HG03439 (cell line): Measurements from ENCODE around the gene ZHX3.

Experiments
- ATAC-seq: cut with Tn5 transposase; IDR thresholded peaks from one replicate; pipeline ENCODE4 v1.9.1; 2021; ENCODE audit warnings: mild to moderate bottlenecking, moderate library complexity; ENCODE audit not compliant: unreplicated experiment

Gene ZHX3

DNA sequence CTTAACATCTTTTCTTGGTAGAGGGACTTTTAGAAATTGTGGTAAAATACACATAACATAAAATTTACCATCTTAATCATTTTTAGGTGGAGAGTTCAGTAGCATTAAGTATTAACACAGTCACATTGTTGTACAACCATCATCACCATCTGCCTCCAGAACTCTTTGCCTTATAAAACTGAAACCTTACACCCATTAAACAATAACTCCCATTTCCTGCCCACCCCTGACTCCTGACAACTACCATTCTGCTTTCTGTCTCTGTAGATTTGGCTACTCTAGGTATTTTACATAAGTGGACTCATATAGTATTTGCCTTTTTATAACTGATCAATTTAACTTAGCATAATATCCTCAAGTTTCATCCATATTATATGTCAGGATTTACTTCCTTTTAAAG lies 88.7 kb downstream of the ZHX3 start:
- no peak for ATAC-seq

DNA sequence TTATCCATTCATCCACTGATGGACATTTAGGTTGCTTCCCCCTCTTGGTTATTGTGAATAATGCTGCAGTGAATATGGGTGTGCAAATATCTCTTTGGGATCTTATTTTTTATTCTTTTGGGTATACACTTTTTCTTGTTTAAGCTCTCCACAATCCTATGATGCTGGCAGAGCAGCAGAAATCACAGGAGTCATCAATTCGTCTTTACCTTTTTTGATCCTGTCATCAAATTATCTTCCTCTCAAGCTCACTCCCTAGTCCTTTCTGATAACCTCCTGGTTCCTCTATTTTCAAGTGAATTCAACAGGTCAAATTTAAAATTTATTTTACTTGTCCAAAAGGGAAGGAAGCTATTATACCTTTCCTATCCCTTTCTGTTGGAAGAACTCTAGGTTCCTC lies 91.1 kb downstream of the ZHX3 start:
- ATAC-seq = no peak

DNA sequence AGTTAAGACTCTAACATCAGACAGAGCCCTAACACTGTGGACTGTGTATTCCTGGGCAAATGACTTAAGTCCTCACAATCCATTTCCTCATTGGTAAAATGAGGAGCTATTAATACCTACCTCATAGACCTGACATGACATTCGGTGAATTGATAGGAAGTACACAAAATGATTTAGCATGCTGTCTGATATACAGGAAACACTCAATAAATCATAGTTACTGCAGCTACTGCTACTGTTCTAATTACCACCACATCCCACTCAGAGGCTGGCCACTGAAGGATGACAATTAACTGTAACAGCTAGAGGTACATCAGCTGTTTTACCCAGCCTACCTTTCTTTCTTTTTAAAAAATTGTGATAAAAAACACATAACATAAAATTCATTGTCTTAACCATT lies 92.4 kb downstream of the ZHX3 start:
- ATAC-seq = no peak

DNA sequence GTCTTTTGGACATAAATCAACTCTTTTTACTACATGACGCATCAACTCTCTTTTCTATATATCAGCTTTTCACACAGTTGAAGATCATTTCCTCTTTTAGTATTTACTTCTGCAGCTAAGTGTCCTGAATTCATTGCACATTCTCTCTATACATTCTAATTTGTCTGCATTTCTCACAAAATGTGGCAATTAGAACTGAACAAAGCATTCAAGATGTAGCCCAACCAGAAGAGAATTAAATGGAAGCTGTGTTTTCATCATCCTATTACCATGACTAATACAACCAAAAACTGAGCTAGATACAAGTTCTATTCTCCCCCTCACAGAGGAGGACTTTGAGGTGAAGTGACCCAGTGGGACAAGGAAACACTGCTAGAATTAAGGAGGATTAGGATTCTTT lies 93.2 kb downstream of the ZHX3 start:
- no peak for ATAC-seq

DNA sequence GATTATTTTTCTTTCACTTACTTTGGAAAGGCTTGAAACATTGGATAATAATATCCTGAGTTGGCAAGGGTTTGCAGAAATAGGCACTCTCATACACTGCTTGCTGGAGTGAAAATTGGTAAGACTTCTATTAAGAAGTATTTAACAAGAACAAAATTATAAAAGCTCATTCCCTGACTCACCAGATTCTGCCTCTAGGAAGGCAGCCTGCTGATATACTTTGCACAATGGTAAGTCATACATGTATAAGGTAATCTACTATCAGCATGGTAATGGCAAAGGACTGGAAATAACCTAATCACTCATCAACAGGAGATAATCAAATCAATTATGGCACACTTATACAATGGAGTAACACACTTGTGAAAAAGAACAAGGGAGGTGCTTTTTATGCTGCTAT lies 94.4 kb downstream of the ZHX3 start:
- no peak for ATAC-seq

DNA sequence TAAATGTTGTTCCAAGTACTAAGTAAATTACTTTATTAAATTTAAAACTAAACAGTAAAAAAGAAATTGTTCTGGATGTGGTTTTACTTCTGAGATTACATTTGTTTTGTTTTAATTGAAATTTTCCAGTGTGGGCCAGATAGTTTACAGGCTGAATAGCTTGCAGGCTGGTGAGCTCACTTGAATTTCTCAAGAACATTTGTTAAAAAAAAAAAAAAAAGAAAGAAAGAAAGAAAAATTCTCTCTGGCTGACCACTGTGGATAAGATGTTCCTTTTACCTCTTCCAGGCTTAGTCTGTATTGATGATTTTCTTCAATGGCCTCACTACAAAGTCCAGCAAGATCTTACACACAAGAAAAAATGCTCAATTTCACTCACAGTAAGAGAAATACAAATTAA lies 94.8 kb downstream of the ZHX3 start:
- no peak for ATAC-seq

DNA sequence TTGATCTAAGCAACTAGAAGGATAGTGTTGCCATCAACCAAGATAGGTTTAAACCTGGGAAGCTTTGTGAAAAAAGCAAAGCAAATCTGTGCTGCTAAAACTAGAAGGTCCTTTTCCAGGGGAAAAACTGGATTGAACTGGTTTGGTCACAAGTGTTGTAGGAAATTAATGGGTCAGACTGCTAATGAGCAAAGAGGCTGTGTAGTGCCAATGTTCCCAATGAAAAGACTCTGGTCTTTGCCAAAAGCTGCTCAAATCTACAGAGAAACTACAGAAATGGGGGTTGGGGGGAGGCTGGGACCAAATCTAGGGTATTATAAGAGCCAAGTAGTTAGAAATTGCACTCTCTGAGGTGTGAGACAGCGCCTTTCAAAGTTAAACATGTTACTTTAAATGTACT lies 95.2 kb downstream of the ZHX3 start:
- ATAC-seq = no peak

DNA sequence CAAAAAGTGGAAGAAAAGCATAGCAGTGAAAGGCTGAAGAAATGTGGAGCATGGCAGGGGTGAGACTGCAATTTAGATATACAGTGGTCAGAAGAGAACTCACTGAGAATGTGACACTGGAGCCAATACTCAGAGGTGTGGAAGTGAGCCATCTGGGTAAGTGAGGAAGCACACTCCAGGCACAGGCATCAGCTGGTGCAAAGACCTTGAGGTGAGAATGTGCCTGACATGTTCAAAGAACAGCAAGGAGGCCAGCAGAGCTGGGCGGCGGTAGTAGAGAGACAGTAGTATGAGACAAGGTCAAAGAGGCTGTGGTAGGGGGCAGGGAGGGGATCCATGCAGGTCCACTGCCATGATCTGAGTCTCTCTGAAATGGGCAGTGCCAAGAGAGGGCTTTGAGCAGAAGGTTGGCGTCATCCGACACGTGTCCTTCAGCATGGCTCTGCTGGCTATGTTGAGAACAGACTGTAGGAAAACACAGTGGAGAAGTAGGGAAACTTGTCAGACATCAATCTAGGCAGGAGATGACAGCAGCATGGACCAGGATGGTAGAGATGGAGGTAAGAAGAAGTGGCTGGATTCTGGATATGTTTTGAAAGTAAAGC lies 95.8 kb downstream of the ZHX3 start:
- no peak for ATAC-seq

DNA sequence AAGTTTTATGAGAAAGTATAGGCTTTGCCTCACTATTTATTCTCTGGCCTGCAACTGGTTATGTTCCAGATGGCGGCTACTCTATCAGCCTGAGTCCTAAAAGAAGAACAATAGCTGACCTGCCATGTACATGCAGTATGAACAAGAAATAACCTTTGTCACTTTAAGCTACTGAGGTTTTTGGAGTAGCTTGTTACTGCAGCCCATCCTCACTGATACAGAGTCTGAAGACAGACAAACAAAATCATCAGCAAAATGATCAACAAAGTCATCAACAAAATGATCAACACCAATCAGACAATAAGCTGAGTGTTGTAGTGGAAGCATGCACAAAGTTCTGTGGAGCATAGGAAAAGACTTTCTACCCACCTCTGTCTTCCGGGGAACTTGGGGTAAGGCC lies 97.7 kb downstream of the ZHX3 start:
- no peak for ATAC-seq

DNA sequence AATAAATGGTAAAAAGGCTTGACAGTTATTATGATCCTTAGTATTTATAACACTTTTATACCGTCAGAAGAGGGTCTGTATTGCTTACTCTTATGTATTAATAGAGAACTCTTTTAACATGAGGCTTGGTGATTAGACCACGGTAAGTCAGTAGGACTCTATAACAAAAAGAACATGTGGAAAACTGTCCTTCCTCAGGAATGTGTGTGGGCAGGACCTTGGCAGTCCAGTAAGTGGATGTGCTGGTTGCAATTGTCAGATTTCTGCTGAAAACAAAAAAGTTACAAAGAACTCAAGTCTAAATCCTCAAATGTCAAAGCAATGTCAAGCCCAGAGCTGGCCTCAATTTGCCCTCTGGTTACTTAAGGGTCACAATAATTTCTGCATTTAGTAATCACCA lies 99.1 kb downstream of the ZHX3 start:
- ATAC-seq = no peak

DNA sequence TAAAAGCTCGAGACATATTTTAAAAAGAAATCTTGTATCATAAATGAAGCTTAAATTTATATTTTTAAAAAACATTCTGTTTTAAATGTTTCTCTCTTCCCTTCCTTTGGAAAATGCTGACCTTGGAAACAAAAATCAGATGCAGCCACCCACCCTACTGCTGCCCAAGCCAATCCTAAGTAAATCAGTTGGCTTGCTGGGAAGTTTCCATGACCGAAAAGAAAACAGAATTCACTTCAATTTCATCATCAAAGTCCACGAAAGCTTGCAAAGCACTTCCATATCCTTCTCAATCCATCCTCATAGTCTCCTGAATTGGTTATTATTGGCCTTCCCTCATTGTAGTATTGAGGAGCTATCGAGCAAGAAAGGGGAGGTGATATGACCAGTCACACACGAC lies 100.1 kb downstream of the ZHX3 start:
- ATAC-seq = no peak

DNA sequence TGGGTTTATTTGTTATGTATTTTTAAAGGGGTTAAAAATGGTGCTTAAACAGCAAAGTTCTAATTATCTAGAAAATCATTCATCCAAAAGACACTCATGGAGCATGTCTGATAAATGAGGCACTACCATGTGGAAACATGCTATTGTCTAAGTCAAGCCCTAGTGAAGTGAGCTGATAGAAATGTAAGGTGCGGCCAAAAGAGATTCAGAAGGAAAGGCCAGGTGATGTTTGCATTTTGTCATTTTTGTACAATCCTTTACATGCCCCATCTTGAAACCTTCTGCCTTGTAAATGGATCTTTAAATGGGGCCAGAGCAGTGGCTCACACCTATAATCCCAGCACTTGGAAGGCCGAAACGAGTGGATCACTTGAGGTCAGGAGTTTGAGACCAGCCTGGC lies 102.9 kb downstream of the ZHX3 start:
- no peak for ATAC-seq

DNA sequence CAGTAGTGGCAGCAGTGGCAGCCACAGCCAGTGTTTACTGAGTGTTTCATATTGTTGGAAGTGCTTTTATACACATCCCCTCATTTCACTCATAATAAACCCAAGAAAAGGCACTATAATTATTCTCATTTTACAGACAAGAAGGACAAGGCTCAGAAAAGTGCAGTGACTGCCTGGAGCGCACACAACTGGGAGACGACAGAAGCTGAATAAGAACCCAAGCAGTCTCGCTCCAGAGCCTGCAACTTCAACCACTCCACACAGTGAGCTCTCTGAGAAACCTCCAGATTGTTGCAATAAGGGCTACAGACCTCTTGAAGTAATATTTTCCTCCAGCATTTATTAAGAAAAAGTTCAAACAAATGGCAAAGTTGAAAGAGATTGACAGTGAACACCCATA lies 103.3 kb downstream of the ZHX3 start:
- ATAC-seq = no peak

DNA sequence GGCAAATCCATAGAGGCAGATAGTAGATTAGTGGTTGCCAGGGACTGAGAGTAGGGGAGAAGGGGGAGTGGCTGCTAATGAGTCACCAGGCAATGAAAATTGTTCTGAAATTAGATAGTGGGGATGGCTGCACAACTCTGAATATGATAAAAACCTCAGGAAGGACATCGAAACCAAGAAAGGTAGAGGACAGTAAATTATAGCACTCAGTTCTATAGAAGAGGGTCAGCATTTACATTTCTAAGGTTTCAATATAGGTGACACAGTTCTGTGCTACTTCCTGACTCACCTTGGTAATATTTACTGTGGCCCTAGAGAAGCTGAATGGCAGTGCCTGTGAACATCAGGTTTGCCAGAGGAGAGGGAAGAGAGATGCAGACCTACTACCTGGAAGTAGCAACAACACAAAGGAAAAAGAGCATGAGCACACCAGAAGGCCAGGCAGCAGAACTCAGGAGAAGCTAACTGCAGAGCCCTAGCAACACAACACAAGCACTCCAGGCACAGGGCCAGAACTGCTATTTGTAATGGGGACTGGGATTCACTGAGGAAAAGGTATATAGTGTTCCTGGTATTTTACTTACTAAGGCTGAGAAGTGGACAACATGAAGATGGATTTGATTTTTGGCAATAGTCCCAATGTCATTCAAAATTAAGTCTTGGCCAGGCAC lies 104.2 kb downstream of the ZHX3 start:
- no peak for ATAC-seq

DNA sequence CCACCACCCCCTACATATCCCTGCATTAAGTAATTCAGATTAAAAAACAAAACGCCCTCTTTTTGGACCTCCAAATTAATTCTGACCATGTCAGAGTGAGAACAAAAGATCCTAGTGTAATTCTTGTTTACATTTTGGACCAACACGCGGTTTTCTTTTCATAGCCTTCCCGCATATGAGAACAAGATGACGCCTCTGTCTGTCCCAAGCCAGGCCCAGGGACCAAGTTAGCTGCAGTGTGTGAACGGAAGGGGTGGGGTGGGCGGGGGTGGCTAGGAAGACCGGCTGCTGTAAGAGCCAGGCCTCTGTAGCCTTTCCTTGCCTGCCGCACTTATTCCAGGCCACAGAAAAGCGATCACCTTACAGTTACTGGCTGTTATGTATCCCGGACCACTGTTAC lies 112.2 kb downstream of the ZHX3 start:
- no peak for ATAC-seq

DNA sequence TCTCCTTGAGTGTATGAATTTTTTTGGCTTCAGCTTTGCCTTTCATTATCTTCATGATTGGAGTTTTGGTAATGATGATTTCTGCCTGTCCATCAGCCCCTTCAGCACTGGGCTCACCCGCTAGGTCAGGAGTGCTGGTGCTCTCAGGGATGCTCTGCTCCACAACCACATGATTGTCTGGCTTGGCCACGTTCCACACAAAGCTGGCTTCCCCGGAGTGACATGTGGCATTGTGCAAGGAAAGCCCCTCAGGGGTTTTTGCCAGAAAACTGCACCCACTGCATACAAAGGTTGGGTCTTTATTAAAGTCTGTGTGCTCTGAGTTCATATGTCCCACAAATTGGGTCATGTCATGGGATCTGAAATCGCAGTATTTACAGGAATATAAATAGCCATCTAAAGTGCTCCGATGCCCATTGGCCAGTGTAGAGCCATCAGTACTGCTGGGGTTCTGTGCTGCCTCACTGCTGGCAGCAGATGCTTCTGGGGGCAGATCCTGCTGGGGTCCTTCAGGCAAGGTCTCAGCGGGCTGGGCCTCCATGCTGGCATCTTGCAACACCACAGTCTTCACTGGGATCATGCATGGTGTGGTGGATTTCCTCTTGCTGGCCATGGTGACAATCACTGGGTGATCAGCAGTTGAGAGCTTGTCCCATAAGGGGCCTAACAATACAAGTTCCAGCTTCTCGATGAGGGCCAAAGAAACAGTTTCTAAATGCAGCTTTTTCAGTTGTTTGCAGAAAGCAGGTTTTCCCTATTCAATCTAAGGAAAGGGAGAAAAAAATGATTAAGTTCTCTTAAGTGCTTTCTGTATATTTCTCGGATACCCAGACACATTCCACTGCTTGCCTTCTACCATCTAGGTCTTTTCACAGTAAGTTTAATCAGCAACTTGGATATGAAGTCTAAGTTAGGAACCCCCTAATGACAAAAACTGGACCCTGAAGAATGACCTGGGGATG lies 112.9 kb downstream of the ZHX3 start:
- no peak for ATAC-seq

DNA sequence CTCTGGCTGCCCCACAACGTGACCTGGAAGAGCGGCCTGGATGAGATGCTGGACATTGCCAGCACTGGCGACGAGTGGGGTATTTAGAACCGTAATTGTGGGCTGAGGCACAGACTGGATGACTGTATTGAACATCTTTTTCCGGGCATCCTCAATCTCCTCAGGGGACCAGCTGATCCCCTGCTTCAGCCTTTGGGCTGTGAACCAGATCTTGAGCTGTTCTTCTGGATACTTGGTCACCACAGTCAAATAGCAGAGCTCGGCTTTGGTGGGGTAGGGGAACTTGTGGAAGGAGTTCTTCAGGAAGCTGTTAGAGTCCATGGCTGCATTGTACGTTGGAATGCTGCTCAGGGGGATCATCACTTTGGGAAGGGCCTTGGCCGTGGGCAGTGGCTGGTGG lies 113.9 kb downstream of the ZHX3 start:
- ATAC-seq = no peak

DNA sequence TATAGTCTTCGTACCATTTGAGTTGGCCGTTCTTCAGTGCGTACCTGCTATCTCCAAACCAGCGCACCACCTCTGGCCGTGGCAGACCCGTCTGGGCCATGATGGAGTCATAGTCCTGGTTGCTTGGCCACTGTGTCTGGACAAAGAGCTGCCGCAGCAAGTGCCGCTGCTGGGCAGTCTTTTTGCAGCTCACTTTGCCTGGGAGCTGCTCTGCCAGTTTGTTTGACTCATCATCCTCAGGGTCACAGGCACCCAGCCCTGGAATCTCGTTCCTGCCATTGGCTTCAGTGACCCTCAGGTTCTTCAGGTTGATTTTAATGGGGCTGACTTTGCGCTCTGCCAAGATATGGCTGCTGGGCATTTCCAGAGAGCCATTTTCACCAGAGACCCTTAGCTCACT lies 115.1 kb downstream of the ZHX3 start:
- no peak for ATAC-seq

DNA sequence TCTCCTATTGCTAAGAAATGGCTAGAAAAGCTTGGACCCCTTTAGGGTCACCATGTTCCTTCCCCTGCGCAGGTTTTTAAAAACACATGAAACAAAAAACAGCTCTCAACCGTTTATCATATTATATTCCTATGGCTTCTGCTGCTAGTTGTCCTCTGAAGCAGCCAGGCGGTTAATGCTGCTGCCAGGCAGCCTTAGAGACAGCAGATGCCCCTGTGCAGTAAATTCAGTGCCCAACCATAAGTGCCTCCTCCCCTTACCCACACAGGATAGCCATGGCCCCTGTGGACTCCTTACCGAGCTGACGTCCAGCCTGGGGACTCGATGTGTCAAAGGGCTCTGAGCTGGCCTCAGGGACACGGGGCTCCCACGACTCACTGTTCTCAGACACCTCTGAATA lies 115.8 kb downstream of the ZHX3 start:
- ATAC-seq = no peak

DNA sequence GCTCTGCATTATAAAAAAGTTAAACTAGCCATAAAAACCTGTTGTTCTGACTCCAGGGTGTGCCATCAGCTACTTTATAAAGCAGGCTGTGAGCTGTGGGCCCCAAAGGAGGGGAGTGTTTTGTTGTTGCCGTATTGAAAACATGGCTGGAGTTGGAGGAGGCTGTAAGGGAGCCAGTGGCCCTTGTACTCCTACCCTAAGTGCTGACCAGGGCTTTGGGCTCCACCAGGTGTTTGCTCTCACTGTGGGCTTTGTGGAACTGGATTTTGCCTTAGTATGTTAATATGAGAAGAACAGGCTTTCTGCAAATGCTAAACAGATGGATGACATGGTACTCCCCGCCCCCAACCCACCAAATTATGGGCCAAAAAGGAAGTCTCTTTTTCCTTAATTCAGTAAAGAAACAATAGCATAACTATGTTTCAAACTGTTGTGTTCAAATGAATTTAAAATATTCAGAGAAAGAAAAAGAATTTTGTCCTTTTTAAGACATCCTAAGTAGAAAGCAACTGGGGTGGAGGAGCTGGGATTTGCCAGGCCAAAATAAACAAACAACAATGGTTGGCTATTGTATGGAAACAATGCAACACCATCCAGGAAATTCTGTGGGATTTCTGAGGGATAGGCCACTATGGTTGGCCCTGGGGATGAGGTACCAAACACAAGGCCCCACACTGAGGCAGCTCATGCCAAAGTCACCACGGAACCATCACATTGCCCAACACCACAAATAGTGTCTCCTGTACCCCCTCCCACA lies 116.9 kb downstream of the ZHX3 start:
- no peak for ATAC-seq

DNA sequence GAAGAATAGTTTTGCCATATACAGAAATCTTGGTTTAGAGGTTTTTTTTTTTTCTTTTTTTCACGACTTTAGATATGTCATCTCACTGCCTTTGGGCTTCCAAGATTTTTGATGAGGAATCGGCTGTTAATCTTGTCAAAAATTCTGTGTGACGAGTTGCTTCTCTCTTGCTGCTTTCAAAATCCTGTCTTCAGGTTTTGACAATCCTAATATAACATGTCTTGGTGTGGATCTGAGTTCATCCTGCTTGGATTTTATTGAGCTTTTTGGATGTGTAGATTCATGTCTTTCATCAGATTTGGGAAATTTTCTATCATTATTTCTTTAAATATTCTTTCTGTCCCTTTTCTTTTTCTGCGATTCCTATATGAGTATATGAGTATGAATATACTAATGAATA lies 119.1 kb downstream of the ZHX3 start:
- no peak for ATAC-seq
